Endothelial cell of umbilical vein (primary cell): ENCODE data around the gene BSND. TPM values are rescaled to one million over a fixed set of nuclear protein-coding genes. Genes with fewer than 3 reads are reported as not detected.

Experiments used
- BruUV-seq: library from RNA; stranded (reverse); fragments of 400-500 nt; replicated peaks from 2 replicates; lab custom pipeline; 2021; lab: Mats Ljungman, UMichigan
- CTCF ChIA-PET: fragments of 300-600, 350-600 bp; sonication (Branson Sonifier 250); formaldehyde crosslinking; loops from one replicate; lab custom pipeline; 2021; ENCODE audit warnings: antibody characterized with exemption, inconsistent platforms; lab: Charles Lee
- POLR2A ChIA-PET: fragments of 300-600, 350-600 bp; sonication (Branson Sonifier 250); formaldehyde crosslinking; loops from one replicate; lab custom pipeline; 2021; ENCODE audit warnings: antibody characterized with exemption, inconsistent platforms; lab: Charles Lee
- DNase-seq: peaks from one replicate; pipeline ENCODE4 v3.0.0-alpha.2; 2011; ENCODE audit warnings: low read depth, low spot score
- FAIRE-seq: peaks from 2 replicates; lab custom pipeline; 2011; peaks lifted over from hg19 to GRCh38; lab: Jason Lieb, UNC
- H2AFZ ChIP-seq: 2 replicates; pipeline ENCODE4 v1.6.0; 2012; ENCODE audit warnings: low read depth, low read length, control low read depth, inconsistent platforms
- H3K27ac ChIP-seq: 2 replicates; pipeline ENCODE4 v1.5.1; 2011; ENCODE audit warnings: low read depth, mild to moderate bottlenecking, control low read depth, low read length, moderate library complexity; ENCODE audit not compliant: insufficient read depth
- H3K27me3 ChIP-seq, 2 experiments: 2 replicates each; pipeline versions ENCODE4 v1.6.0 to v1.6.1; 2011; ENCODE audit warnings: low read length in 2 of 2, mixed read lengths in 1 of 2; ENCODE audit not compliant: control insufficient read depth in 2 of 2, insufficient read depth in 2 of 2
- H3K36me3 ChIP-seq, 2 experiments: 2 replicates in 1 of 2; 3 replicates in 1 of 2; pipeline ENCODE4 v1.5.1; 2011; ENCODE audit warnings: low read length in 2 of 2, mild to moderate bottlenecking in 1 of 2, moderate library complexity in 1 of 2; ENCODE audit not compliant: control insufficient read depth in 2 of 2, insufficient read depth in 2 of 2; ENCODE audit errors: extremely low read depth in 1 of 2
- H3K4me1 ChIP-seq: 3 replicates; pipeline ENCODE4 v1.5.1; 2011; ENCODE audit warnings: mild to moderate bottlenecking, low read length; ENCODE audit not compliant: control insufficient read depth, insufficient read depth; ENCODE audit errors: extremely low read depth
- H3K4me2 ChIP-seq: 2 replicates; pipeline ENCODE4 v1.6.1; 2011; ENCODE audit warnings: low read length, control low read depth, mixed read lengths; ENCODE audit not compliant: insufficient read depth
- H3K4me3 ChIP-seq, 3 experiments: fragments of 200-600 bp in 1 of 3; sonication (generic), shearing (Covaris generic) in 1 of 3; replicated peaks in 1 of 3; 2 replicates each; pipeline ENCODE4 v1.5.1; 2011 to 2016; ENCODE audit warnings: control low read depth in 3 of 3, low read length in 3 of 3, mild to moderate bottlenecking in 2 of 3, inconsistent platforms in 1 of 3, low read depth in 1 of 3, moderate library complexity in 1 of 3; ENCODE audit not compliant: insufficient read depth in 1 of 3
- H3K79me2 ChIP-seq: 2 replicates; pipeline ENCODE4 v1.6.0; 2012; ENCODE audit warnings: low read length, inconsistent platforms; ENCODE audit not compliant: control insufficient read depth, insufficient read depth
- H3K9ac ChIP-seq: replicated peaks from 2 replicates; pipeline ENCODE3; 2011; ENCODE audit warnings: low read length, control low read depth; ENCODE audit not compliant: insufficient read depth; ENCODE audit errors: extremely low read depth
- H3K9me1 ChIP-seq: replicated peaks from 3 replicates; pipeline ENCODE4 v1.6.0; 2011; ENCODE audit warnings: mild to moderate bottlenecking, low read length; ENCODE audit not compliant: control insufficient read depth, insufficient read depth; ENCODE audit errors: extremely low read depth
- H3K9me3 ChIP-seq: replicated peaks from 2 replicates; pipeline ENCODE4 v1.5.1; 2012; ENCODE audit warnings: low read length, inconsistent platforms; ENCODE audit not compliant: control insufficient read depth, insufficient read depth
- H4K20me1 ChIP-seq: replicated peaks from 2 replicates; pipeline ENCODE3; 2011; ENCODE audit warnings: mild to moderate bottlenecking, low read length; ENCODE audit not compliant: control insufficient read depth, insufficient read depth; ENCODE audit errors: extremely low read depth
- EZH2 ChIP-seq: IDR thresholded peaks from 2 replicates; pipeline ENCODE4 v1.6.1; 2012; ENCODE audit warnings: borderline replicate concordance, low read depth, mild to moderate bottlenecking, moderate library complexity, low read length, inconsistent platforms; ENCODE audit not compliant: severe bottlenecking
- FOS ChIP-seq: IDR thresholded peaks from 2 replicates; pipeline ENCODE4 v1.6.1; 2011; ENCODE audit warnings: mild to moderate bottlenecking, low read length, moderate library complexity, borderline replicate concordance; ENCODE audit not compliant: insufficient read depth
- GATA2 ChIP-seq: IDR thresholded peaks from 2 replicates; pipeline ENCODE4 v1.7.0; 2011; ENCODE audit warnings: low read depth, mild to moderate bottlenecking, moderate library complexity, mixed read lengths, low read length; ENCODE audit not compliant: insufficient read length, insufficient read depth
- JUN ChIP-seq: IDR thresholded peaks from 2 replicates; pipeline ENCODE4 v1.6.1; 2011; ENCODE audit warnings: borderline replicate concordance, low read depth; ENCODE audit not compliant: insufficient read length, insufficient read depth
- MYC ChIP-seq: IDR thresholded peaks from one replicate; pipeline ENCODE4 v1.6.1; 2011; ENCODE audit warnings: mild to moderate bottlenecking, low read depth, low read length
- POLR2A ChIP-seq: IDR thresholded peaks from 2 replicates; pipeline ENCODE4 v1.6.1; 2012; ENCODE audit warnings: low read depth, mild to moderate bottlenecking, control low read depth, low read length
- POLR2AphosphoS5 ChIP-seq: IDR thresholded peaks from 2 replicates; pipeline ENCODE4 v1.6.1; 2012; ENCODE audit warnings: low read depth, mild to moderate bottlenecking, control low read depth, low read length, moderate library complexity; ENCODE audit not compliant: insufficient read depth
- dilution Hi-C: fragments of 300-500 bp; cut with MboI; formaldehyde crosslinking; loops from one replicate; pipeline ENCODE4 v1.15.0; 2019; ENCODE audit warnings: low sequenced_read_pairs; ENCODE audit not compliant: extremely low pct_ligation_motif_present
- intact Hi-C: fragments of 100-400 bp; cut with micrococcal nuclease; formaldehyde crosslinking; loops from one replicate; pipeline ENCODE4 v1.10.0; 2022
- polyA plus RNA-seq, 4 experiments: library from polyadenylated mRNA; depleted of rRNA in 3 of 4; stranded (reverse) in 3 of 4; unstranded in 1 of 4; fragments of >200 nt; gene quantifications; 2 replicates each; pipeline versions ENCODE4 v1.2.1 to v1.2.3, GENCODE V29; 2011 to 2012; ENCODE audit warnings: missing spikeins in 1 of 4
- total RNA-seq: library from RNA; stranded (reverse); gene quantifications from 2 replicates; pipeline ENCODE4 v1.2.3, GENCODE V29; 2021
- TF ChIP-seq, protein P1 (sequence below): IDR thresholded peaks from 2 replicates; pipeline ENCODE4 v1.6.1; 2011; ENCODE audit not compliant: insufficient read depth, insufficient read length
- TF ChIP-seq, protein P2 (sequence below), 2 donors: IDR thresholded peaks; 1 replicate in 1 of 2; 2 replicates in 1 of 2; pipeline ENCODE4 v1.5.1; 2011; ENCODE audit warnings: low read length in 2 of 2, mild to moderate bottlenecking in 2 of 2, moderate library complexity in 2 of 2, control low read depth in 1 of 2, inconsistent platforms in 1 of 2, low read depth in 1 of 2; ENCODE audit not compliant: insufficient read depth in 1 of 2; ENCODE audit errors: extremely low read depth in 1 of 2

Gene BSND
- total and polyA plus RNA-seq, 2 donors (not counting 3 experiments of a cell fraction or from before 2014, with no cell fraction given), result not detected

DNA sequence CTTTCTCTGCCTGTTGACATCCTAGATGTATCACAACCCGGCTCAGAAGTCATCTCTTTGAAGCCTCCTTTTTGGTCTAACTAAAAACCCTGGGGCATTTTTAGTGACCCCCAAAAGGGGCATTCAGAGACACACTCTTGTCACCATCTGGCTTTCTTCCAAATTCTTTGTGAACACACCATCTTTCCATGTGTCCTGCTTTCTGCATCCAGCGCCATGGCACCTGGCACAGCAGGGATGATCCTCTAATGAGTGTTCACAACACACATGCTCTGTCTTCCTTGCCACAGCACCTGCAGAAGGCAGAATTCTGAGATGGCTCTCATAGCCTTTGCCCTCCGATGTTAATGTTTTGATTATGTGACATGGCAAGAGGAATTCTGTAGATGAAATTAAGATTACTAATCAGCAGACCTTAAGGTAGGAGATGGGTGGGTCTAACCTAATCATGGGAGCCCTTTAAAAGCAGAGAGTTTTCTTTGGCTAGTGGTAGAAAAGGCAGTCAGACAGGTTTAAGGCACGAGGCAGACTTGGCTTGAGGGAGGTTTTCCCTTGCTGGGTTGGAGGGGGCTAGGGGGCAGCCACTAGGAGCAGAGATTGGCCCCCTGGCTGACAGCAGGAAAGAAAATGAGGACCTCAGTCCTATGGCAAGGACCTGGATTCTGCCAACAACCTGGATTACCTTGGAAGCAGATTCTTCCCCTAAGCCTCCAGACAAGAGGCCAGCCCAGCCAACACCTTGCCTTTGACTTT, 23.2 kb upstream of the BSND start:
- H3K9ac ChIP-seq, result no peak overlapping the region
- no peak for FAIRE-seq
- DNase-seq, result no peak
- no peak overlapping the region for H3K27ac ChIP-seq
- H4K20me1 ChIP-seq, result no peaks in the 10 kb centered on the region
- no peaks in the 10 kb centered on the region for H3K9me1 ChIP-seq
- POLR2A ChIA-PET, result no interaction called here
- no TSS peak for BruUV-seq
- H3K4me1 ChIP-seq, result peaks cover 8% of the 10 kb centered on the region
- H3K4me2 ChIP-seq, result no peak overlapping the region
- no peaks in the 10 kb centered on the region for H3K36me3 ChIP-seq
- no peaks in the 10 kb centered on the region for H3K9me3 ChIP-seq
- no peaks in the 10 kb centered on the region for H3K79me2 ChIP-seq
- dilution Hi-C loops, result no loop called here
- H2AFZ ChIP-seq, result no peak overlapping the region
- TF ChIP-seq, protein P1, sequence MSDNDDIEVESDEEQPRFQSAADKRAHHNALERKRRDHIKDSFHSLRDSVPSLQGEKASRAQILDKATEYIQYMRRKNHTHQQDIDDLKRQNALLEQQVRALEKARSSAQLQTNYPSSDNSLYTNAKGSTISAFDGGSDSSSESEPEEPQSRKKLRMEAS, result no peak
- TF ChIP-seq GATA2 (no peak), POLR2A (no peak), EZH2 (no peak), JUN (no peak), FOS (no peak), MYC (no peak), POLR2AphosphoS5 (no peak)
- TF ChIP-seq, protein P2, sequence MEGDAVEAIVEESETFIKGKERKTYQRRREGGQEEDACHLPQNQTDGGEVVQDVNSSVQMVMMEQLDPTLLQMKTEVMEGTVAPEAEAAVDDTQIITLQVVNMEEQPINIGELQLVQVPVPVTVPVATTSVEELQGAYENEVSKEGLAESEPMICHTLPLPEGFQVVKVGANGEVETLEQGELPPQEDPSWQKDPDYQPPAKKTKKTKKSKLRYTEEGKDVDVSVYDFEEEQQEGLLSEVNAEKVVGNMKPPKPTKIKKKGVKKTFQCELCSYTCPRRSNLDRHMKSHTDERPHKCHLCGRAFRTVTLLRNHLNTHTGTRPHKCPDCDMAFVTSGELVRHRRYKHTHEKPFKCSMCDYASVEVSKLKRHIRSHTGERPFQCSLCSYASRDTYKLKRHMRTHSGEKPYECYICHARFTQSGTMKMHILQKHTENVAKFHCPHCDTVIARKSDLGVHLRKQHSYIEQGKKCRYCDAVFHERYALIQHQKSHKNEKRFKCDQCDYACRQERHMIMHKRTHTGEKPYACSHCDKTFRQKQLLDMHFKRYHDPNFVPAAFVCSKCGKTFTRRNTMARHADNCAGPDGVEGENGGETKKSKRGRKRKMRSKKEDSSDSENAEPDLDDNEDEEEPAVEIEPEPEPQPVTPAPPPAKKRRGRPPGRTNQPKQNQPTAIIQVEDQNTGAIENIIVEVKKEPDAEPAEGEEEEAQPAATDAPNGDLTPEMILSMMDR (IDR thresholded peaks at IDR 0.05; ENCODE audit: extremely low read depth in 1 of 2, insufficient read depth in 1 of 2, low read depth in 1 of 2, low read length in 2 of 2), result no peak
- H3K4me3 ChIP-seq, result no peak overlapping the region
- H3K27me3 ChIP-seq, result peaks cover 15 to 22% of the 10 kb centered on the region in 2 experiments
- CTCF ChIA-PET, result interaction anchor here (1.1 to 25.0 kb wide), 3 partner anchors 20 to 30 kb away, joined by 3 to 918 read pairs (median 3); no protein-coding TSS in a partner anchor
- intact Hi-C loops, result no loop called here
